NCI-H226 (cell line): Measurements from ENCODE around the gene TTC27.
A peak's percentile ranks its signal among the peaks of the same experiment; 100 is the strongest.
"Not testable (repeated sequence)": the region's sequence is repeated elsewhere in the genome, so short reads cannot be mapped to it uniquely, and the experiment has no call there.

Source experiments
- DNase-seq: peaks from one replicate; pipeline ENCODE4 v3.0.0-alpha.2; 2015

Gene TTC27

GRCh38 chr2:32812316-32812715 is 184.5 kb downstream of the TTC27 start:
- no peak for DNase-seq

DNA sequence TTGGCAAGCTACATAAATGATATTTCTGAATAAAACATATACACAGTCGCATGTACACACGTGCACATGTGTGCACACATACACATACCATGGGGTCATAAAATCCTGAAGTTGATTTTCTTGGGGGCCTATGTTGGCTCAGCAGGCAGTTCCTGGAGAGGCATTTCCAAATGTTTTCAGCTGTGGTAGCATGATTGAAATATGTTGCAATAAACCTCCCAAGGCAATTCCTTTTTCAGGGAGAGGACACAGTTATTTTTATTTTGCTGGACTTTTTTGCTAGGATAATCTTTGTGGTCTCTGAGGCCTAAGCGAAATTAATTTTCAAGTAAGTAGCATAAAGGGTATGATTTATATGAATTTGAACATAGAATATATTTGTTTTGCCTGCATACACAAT is 192.2 kb downstream of the TTC27 start:
- DNase-seq: no peak

DNA sequence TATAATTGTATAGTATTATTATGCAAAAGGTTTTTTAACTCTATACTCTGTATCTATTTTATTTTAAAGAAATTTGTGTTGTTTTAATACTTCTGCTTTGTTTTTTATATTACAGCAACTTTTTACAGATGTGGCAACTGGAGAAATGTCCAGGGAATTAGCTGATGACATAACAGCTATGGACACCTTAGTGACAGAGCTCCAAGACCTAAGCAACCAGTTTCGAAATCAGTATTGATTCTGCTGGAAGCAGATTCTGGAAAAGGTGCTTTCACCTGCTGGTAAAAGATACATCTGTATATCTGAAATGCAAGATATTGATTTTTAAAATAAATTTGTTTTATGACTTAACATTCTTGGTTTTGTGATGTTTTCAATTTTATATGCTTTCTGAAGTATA is 192.9 kb downstream of the TTC27 start:
- no peak for DNase-seq

DNA sequence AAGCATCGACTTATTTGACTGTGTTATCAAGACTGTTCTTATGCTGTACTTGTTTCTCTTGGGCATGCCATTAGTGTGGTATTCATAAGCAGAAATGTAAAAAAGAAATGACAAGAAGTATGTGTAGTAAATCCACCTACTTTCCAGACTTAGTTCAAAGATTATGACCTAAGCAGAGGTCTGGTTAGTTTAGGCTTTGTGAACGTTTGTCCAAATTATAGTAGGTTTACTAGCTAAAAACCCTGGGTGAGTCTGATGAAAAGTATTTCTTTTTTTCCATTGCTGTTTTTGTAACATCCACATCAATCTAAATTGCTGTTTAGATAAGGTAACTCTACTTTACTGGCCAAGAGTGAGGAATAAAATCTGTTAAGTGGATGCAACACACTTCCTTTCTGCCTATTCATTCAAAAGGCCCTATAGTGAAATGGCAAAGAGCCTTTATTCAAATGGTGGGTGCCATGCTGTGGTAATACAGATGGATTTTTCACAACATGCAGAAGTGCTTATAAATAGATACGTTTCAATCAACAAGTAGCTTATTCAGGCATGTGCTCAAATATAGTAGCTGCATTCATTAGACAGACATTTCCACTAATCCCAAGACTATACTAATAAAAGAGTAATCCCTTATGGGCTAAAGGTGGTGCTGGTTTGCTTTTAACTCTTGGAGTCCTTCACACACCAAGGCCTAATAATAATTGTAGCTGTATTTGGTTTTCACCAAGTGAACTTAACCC is 196.4 kb downstream of the TTC27 start:
- DNase-seq: no peak

DNA sequence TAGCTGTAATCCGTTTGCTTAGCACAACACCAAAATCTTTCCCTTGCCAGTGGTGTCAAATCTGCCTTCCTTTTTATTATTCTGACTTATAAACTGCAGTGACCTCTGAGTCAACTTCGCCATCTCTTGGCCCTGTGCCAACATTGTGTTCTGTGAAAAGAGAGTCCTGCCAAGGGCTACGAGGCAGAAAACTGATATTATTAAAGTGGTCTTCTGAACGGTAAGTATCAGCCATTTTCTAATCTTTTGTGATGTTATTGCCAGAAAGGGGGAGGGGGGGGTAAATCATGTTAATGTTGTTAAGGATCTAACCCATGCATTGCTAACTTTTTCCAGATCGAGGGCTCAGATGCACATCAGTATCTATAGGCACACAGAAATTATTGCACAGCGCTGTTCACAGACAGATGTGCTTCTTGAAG is 197.5 kb downstream of the TTC27 start:
- DNase-seq: no peak

GRCh38 chr2:32830196-32830595 is 202.3 kb downstream of the TTC27 start:
- no peak for DNase-seq

DNA sequence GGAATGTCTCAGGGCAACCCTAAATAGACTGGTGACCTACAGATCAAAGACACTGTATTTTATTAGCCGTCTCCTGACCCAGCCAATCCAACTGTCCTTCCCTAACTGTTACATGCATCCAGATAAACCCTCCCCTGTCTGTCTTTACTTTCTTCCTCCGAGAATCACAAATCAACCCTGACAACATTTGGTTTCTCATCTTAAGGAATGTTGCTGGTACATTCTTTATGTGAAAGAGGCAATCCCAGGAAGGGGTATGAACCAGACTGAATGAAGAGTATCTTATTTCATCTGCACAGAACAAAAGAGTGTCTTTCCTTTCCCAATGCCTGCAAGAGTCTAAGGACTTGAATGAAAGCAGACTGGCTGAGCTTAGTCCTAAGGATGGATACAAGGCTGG is 205.0 kb downstream of the TTC27 start:
- peak; percentile 67 for DNase-seq

- DNase-seq: no peak
Measured at GRCh38 chr2:32833709-32834108, 205.9 kb downstream of the TTC27 start.

GRCh38 chr2:32835148-32835547 is 207.3 kb downstream of the TTC27 start:
- DNase-seq: no peak

GRCh38 chr2:32836933-32837332 is 209.1 kb downstream of the TTC27 start:
- no peak for DNase-seq

- no peak for DNase-seq
Measured at GRCh38 chr2:32838418-32838817, 210.6 kb downstream of the TTC27 start.

GRCh38 chr2:32838949-32839348 is 211.1 kb downstream of the TTC27 start:
- DNase-seq: no peak

DNA sequence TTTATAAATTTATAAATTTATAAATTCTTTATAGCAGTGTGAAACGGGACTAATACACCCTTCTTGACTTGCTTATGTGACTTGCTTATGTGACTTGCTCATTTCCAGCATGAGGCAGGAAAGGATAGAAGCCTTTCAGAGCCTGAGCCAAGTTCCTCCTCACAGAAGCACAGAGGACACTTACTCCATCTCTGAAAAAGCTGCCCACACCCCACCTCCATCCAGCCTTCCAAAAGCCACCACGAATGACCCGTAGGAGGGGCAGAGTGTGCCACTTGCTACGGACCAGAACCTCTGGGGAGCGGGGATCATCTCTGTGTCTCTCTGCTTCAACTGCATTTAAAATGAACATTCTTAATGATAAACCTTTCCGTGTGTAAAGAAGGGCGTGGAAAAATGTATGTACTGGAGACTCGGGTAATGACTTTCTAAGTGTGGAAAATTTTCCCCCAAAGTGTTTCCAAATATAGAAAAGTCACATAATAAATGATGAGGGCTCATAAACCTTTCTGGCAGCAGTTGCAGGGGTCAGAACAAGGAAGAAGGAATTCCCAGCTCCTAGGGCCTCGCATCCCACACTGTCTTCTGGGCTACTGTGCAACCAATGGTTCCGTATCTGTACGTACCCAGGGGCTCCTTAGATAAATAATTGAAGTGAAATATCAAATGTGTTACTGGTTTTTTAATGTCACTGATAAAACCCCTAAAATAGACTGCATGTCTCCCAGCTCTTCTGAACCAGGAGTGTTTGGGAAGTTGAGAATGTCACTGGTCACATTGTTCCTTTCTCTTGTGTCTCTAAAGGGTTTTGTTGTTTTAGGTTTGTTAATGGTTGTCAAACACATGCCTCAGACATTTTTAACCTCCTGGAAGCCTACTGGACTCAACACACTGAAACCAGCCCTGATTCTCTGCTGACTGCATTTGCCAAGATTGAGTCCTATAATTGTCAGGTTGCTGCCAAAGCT is 214.4 kb downstream of the TTC27 start:
- DNase-seq: no peak

GRCh38 chr2:32843699-32844098 is 215.8 kb downstream of the TTC27 start:
- no peak for DNase-seq

- no peak for DNase-seq
Measured at GRCh38 chr2:32844253-32844652, 216.4 kb downstream of the TTC27 start.

GRCh38 chr2:32846274-32846673 is 218.4 kb downstream of the TTC27 start:
- DNase-seq: not testable (repeated sequence)

GRCh38 chr2:32847734-32848133 is 219.9 kb downstream of the TTC27 start:
- no peak for DNase-seq

DNA sequence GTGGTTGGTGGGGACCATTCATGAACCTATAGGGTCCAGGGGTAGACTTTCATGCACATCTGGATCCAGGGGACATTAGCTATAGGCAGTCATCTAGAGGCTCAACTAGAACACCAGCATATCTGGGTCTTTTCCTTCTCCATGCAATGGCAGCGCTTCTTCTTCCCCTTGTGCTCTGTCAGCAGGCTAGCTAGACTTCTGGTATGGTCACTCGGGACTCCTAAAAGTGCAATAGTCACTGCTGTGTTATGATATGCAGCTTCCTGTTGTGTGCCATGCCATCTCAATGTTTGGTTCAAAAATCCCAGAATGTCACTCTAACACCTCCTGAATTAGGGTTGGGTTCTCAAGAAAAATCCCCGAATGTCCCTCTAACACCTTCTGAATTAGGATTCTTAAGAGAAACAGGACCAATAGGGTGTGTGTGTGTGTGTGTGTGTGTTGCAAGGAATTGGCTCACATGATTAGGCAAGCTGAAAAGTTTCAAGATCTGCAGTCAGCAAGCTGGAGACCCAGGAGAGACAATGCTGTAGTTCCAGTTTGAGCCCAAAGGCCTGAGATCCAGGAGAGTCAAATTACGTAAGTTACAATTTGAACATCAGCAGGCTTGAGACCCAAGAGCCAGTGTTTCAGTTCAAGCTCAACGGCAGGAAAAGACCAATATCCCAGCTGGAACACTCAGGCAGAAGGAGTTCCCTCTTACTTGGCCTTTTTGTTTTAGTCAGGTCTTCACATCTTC is 221.8 kb downstream of the TTC27 start:
- no peak for DNase-seq

GRCh38 chr2:32851777-32852439 is 224.1 kb downstream of the TTC27 start:
- no peak for DNase-seq

DNA sequence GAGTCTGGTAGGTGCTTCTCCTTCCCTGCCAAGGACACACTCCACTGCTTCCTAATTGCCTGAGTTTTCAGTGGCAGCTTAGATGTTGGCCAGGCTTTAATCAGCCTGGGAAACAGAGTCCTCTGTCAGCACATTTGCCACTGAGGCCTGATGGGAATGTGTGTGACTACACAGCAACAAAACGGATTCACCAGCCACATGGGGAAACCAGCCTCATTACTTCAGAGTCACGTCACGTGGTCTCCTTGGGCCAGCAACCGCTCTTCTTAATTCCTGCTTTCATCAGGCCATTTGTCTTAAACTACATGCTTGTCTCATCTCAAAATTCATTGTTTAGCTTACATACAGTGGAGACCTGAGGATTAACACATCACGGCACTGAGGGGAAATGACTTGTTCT is 225.0 kb downstream of the TTC27 start:
- no peak for DNase-seq

- no peak for DNase-seq
Measured at GRCh38 chr2:32856891-32857290, 229.0 kb downstream of the TTC27 start.

DNA sequence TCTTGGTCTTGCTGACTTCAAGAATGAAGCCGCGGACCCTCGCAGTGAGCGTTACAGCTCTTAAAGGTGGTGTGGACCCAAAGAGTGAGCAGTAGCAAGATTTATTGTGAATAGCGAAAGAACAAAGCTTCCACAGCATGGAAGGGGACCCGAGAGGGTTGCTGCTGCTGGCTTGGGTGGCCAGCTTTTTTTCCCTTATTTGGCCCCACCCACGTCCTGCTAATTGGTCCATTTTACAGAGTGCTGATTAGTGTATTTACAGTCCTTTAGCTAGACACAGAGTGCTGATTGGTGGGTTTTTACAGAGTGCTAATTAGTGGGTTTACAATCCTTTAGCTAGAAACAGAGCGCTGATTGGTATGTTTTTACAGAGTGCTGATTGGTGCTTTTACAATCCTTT is 230.9 kb downstream of the TTC27 start:
- DNase-seq: no peak

DNA sequence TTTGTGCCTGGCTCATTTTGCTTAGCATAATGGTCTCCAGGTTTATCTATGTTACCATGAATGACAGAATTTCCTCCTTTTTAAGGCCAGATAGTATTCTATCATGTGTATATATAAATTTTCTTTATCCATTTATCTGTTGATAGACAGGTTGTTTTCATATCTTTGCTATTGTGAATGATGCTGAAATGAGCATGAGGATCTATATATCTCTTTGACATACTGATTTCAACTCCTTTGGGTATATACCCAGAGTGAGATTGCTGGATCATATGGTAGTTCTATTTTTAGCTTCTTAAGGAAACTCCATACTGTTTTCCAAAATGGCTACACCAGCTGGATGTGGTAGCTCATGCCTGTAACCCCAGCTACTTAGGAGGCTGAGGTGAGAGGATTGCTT is 232.5 kb downstream of the TTC27 start:
- DNase-seq: no peak
